Heart right ventricle (tissue), 16 donors: Measurements from ENCODE around the gene CYP1B1. TPM values are rescaled to one million over a fixed set of nuclear protein-coding genes. Genes with fewer than 3 reads are reported as not detected.

Experiments
- ATAC-seq, 8 donors: fragments of 200-7000 bp; cut with Tn5 transposase; one replicate each; pipeline ENCODE4 v1.9.1; 2020; ENCODE audit warnings: mild to moderate bottlenecking in 8 of 8, moderate library complexity in 8 of 8, moderate number of reproducible peaks in 1 of 8
- DNase-seq, 2 donors: peaks; one replicate each; pipeline ENCODE4 v3.0.0-alpha.2; 2020
- H3K27ac ChIP-seq, 10 donors: fragments of 200-600 bp; sonication (generic) in 2 of 10; one replicate each; pipeline versions ENCODE4 v1.5.0 to v1.8.0; 2020 to 2022; ENCODE audit warnings: mild to moderate bottlenecking in 3 of 10
- H3K27me3 ChIP-seq, 7 donors: fragments of 200-600 bp; one replicate each; pipeline ENCODE4 v1.8.0; 2021 to 2022; ENCODE audit warnings: mild to moderate bottlenecking in 2 of 7
- H3K36me3 ChIP-seq, 9 donors: fragments of 200-600 bp; sonication (generic) in 1 of 9; one replicate each; pipeline versions ENCODE4 v1.5.0 to v1.8.0; 2020 to 2022; ENCODE audit warnings: mild to moderate bottlenecking in 2 of 9
- H3K4me1 ChIP-seq, 9 donors: fragments of 200-600 bp; sonication (generic) in 1 of 9; one replicate each; pipeline versions ENCODE4 v1.5.0 to v1.8.0; 2020 to 2022; ENCODE audit warnings: mild to moderate bottlenecking in 4 of 9
- H3K4me3 ChIP-seq, 10 donors: fragments of 200-600 bp; sonication (generic) in 2 of 10; one replicate each; pipeline versions ENCODE4 v1.5.0 to v1.8.0; 2020 to 2022; ENCODE audit warnings: mild to moderate bottlenecking in 7 of 10, moderate library complexity in 2 of 10
- H3K9me3 ChIP-seq, 11 donors: fragments of 200-600 bp in 10 of 11; sonication (generic) in 2 of 11; one replicate each; pipeline versions ENCODE4 v1.5.0 to v1.8.0; 2013 to 2022; ENCODE audit warnings: mild to moderate bottlenecking in 2 of 11, control low read depth in 1 of 11, moderate library complexity in 1 of 11
- WGBS, 2 donors: extraction: QIAGEN DNeasy Blood & Tissue Kit; methylation state at CpG; one replicate each; pipeline ENCODE4 v1.1.7; 2013; ENCODE audit warnings: inconsistent platforms in 1 of 2; 5-methylcytosine and 5-hydroxymethylcytosine counted together
- intact Hi-C, 10 donors: fragments of 100-400 bp; cut with DNase I; formaldehyde crosslinking; loops; one replicate each; pipeline versions ENCODE4 v1.11.1 to v1.14.2; 2022
- polyA plus RNA-seq, 2 donors: library from polyadenylated mRNA; stranded (reverse); fragments of 200-250 nt; gene quantifications; one replicate each; pipeline ENCODE4 v1.2.3, GENCODE V29; 2013
- total RNA-seq, 10 donors: library from RNA; stranded (reverse); fragmentation: NEBNext Ultra II Directional in 3 of 10; extraction: Animal tissue kit (Norgen Biotek cat#: 25700) in 3 of 10; gene quantifications; one replicate each; pipeline versions ENCODE4 v1.2.1 to v1.2.4, GENCODE V29; 2021 to 2023
- TF ChIP-seq, protein P1 (sequence below), 9 donors: fragments of 200-600 bp; sonication (generic) in 2 of 9; IDR thresholded peaks; one replicate each; pipeline versions ENCODE4 v1.5.0 to v1.8.0; 2021 to 2022; ENCODE audit warnings: antibody characterized with exemption in 9 of 9, mild to moderate bottlenecking in 5 of 9, moderate library complexity in 1 of 9
- donor health status: Arrhythmogenic right ventricular cardiomyopathy.
- donor health status: ischemic (EF 13 %, LVEDD 7.1; RV severe dilation, severe dysfunction).
- donor health status: healthy with polysubstance abuse.
- donor health status: DM: no; HTN: yes; CAD: no.
- donor health status: DM: no; HTN: no; CAD: no.
- donor health status: ischemic (EF 25% LVEDD 6.9; RV normal size, moderate dysfunction).
- donor health status: ischemic (EF 25% LVEDD 5.7; RV mildly dilated, moderate dysfunction).
- donor health status: healthy.
- donor health status: DM: yes; HTN: yes; CAD: no.
- donor health status: Ischemic cardiomyopathy.
- donor health status: ischemic (EF 35%, LVEDD 5.7; RV mildly dilated, moderate dysfunction).
- donor health status: nonischemic (EF 11% LVEDD 7.7; RV severe dilation, severe dysfunction).
- donor health status: DM: yes; HTN: yes; CAD: no.
- donor health status: PGD.
- donor health status: ischemic (EF 29% LVEDD 5.4; RV normal size, mild dysfunction).
- donor health status: nonischemic (EF 23%, LVEDD 6.1; RV moderate dilation, normal function).

CYP1B1 gene
- total and polyA plus RNA-seq, 12 donors: 7.2 to 89.3 (median 14.3) TPM

DNA sequence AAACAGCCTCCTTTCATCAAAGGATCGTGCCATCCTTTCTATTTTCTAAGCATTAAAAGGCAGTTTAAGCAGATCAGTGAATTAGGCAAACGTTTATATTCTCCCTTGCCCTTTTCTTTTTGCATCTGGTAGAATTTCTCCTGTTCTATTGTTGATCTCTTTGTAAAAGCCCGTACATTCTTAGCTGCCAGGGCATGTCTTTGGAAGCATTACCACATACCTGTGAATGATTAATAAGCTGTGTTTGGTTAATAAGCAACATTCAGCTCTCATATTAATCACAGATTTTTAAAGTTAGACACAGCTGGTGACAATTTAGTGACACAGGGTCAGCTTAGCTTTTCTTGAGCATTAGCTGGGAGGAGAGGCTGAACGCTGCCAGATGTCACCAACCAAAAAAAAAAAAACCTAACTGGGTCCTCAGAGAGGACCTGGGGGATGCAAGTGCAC lies 33.8 kb upstream of the CYP1B1 start:
- TF ChIP-seq, protein P1, sequence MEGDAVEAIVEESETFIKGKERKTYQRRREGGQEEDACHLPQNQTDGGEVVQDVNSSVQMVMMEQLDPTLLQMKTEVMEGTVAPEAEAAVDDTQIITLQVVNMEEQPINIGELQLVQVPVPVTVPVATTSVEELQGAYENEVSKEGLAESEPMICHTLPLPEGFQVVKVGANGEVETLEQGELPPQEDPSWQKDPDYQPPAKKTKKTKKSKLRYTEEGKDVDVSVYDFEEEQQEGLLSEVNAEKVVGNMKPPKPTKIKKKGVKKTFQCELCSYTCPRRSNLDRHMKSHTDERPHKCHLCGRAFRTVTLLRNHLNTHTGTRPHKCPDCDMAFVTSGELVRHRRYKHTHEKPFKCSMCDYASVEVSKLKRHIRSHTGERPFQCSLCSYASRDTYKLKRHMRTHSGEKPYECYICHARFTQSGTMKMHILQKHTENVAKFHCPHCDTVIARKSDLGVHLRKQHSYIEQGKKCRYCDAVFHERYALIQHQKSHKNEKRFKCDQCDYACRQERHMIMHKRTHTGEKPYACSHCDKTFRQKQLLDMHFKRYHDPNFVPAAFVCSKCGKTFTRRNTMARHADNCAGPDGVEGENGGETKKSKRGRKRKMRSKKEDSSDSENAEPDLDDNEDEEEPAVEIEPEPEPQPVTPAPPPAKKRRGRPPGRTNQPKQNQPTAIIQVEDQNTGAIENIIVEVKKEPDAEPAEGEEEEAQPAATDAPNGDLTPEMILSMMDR (IDR thresholded peaks at IDR 0.05): no peak
- Histone ChIP-seq H3K4me1 (peaks cover 4 to 45% (median 33%) of the 10 kb centered on the region in 9 donors), H3K4me3 (no peak overlapping the region), H3K36me3 (no peaks in the 10 kb centered on the region), H3K27me3 (no peaks in the 10 kb centered on the region), H3K27ac (no peak overlapping the region), H3K9me3 (peaks cover 0 to 12% (median 0%) of the 10 kb centered on the region in 11 donors)
- ATAC-seq: no peak
- intact Hi-C loops: loop anchor here in 3 of 10 donors (10.0 kb wide), 2 partner anchors 125 to 165 kb away; no protein-coding TSS in a partner anchor
- DNase-seq: no peak
- 66 to 70% methylated on average over 4 of the region's 4 CpGs for WGBS, 2 donors

DNA sequence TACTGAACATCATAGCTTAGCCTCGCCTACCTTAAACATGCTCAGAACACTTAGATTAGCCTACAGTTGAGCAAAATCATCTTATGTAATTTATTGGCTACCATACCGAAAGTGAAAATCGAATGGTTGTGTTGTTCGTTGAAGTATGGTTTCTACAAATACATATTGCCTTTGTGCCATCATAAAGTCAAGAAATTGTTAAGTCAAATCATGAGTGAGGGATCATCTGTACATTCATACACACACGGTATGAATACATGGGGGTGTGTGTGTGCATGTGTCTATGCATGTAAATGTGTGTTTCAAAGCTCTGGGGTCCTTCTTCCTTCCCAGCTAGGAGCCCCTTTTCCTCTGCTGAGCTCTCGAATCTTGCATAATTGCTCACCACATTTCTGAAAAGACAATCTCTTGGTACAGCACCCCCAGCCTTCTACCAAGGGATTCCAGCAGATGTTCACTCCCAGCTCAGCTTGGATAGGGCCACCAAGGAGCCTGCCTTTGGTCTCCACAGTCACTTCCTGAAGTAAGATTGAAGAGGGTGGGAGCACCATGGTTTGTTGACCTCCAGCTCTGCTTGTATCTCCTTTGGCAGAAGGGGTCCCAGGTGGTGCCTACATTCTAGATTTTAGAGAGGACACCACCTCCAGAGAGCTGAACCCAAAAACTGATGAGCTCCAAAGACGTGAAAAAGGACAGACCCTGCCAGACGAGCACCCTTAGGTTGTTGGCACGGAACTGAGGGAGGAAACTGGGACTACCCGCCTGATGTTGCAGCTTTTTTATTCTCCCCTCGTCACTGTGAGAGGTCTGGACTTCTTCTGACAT lies 33.2 kb upstream of the CYP1B1 start:
- Histone ChIP-seq H3K9me3 (peaks cover 0 to 19% (median 0%) of the 10 kb centered on the region in 11 donors), H3K27me3 (no peaks in the 10 kb centered on the region)

DNA sequence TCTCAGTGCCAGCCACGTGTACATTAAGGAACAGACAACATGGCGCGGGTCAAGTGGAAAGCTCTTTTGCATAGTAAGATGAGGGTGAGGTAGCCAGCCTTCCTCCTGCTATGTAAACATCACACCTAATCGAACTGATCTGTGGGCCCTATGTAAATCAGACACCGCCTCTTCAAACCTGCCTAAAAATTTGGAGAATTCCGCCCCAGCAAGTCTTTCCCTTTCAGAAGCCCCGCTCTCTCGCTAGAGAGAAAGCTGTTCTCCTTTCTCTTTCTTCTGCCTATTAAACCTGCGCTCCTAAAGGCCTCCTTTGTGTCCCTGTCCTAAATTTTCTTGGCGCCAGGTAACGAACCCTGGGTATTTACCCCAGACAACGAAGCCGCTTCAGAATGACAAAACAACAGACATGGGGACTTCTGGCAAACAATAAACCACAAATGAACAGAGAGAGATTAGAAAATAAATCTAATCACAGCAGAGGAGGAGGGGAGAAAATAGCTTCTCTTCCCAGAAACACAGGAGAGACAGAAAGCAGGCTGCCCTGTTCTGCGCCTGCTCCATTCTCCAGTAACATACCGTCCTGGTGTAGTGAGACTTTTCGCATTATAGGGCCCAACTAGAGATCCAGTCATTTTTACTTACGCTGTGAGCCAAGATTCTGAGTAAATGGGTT lies 31.9 kb upstream of the CYP1B1 start:
- DNase-seq (no peak), ATAC-seq (no peak)
- Histone ChIP-seq H3K36me3 (no peaks in the 10 kb centered on the region), H3K4me1 (peaks cover 2 to 27% (median 14%) of the 10 kb centered on the region in 9 donors), H3K27me3 (no peaks in the 10 kb centered on the region), H3K9me3 (peaks cover 0 to 29% (median 0%) of the 10 kb centered on the region in 11 donors), H3K27ac (peak overlapping the region in 2 of 10 donors; percentile 77 to 79), H3K4me3 (no peak overlapping the region)
- TF ChIP-seq, protein P1 (IDR thresholded peaks at IDR 0.05): no peak
- 87 to 92% methylated on average over 17 of the region's 17 CpGs for WGBS, 2 donors
- intact Hi-C loops: no loop called here

More for the DNA sequence above, 33.2 kb upstream of the CYP1B1 start:
- no peak for ATAC-seq
- peaks cover 2 to 39% (median 26%) of the 10 kb centered on the region in 9 donors for H3K4me1 ChIP-seq
- DNase-seq: no peak
- H3K27ac ChIP-seq: no peak overlapping the region
- TF ChIP-seq, protein P1 (IDR thresholded peaks at IDR 0.05): no peak
- 84 to 87% methylated on average over 11 of the region's 11 CpGs for WGBS, 2 donors
- no peak overlapping the region for H3K4me3 ChIP-seq
- intact Hi-C loops: no loop called here
- no peaks in the 10 kb centered on the region for H3K36me3 ChIP-seq

DNA sequence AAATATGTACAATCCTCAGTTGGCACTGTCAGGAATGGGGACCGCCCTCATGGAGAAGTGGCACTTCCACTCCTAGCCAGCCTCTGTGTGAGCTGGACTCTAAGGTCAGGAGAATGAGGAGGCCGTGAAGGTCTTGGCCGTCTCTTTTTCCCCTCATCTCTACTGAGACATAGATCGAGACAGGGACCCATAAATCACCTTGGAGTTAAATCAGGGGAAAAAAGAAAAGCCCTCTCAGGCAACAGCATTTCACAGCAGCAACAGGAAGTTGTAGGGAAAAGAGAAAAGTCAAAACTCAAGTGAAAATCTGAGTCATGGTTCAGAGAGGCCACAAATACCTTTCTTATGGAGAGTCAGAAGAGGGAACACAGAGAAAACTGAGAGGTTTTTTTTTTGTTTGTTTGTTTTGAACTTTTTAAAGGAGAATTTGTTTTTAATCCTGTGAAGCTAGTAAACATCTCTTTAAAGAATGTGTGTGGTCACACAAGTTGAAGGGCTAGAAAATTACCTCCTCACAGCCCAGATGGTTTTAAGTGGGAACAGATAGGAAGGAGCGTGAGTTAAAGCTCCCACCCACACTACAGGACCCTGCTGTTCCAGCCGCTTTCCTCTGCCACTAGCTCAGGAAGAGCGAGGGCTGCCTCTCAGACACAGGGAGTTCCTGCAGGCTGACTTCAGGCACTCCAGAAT lies 30.6 kb upstream of the CYP1B1 start:
- Histone ChIP-seq H3K36me3 (no peaks in the 10 kb centered on the region), H3K27ac (peak overlapping the region; percentile 13 to 84 (median 74)), H3K27me3 (peaks cover 0 to 5% (median 0%) of the 10 kb centered on the region in 7 donors), H3K9me3 (peaks cover 0 to 27% (median 0%) of the 10 kb centered on the region in 11 donors), H3K4me3 (no peak overlapping the region), H3K4me1 (peaks cover 2 to 24% (median 14%) of the 10 kb centered on the region in 9 donors)
- 49 to 52% methylated on average over 7 of the region's 7 CpGs for WGBS, 2 donors
- TF ChIP-seq, protein P1 (IDR thresholded peaks at IDR 0.05): no peak
- DNase-seq: no peak
- intact Hi-C loops: no loop called here
- peak in 7 of 8 donors; percentile 23 to 88 (median 84) for ATAC-seq
